Spleen (tissue), 7 donors: ENCODE data around the gene CARHSP1.

Experiments
- CTCF ChIP-seq, 11 experiments: fragments of 200-600 bp in 7 of 11; fragments of 450-650 bp in 4 of 11; sonication (generic) in 4 of 11; IDR thresholded peaks in 8 of 11; conservative IDR thresholded peaks in 3 of 11; 1 replicate in 7 of 11; 2 replicates in 4 of 11; pipeline versions ENCODE4 v1.4.0 to v1.8.0; 2016 to 2021; ENCODE audit warnings: antibody characterized with exemption in 11 of 11, inconsistent platforms in 4 of 11, mild to moderate bottlenecking in 1 of 11
- POLR2A ChIP-seq, 3 donors: fragments of 450-650 bp; IDR thresholded peaks; one replicate each; pipeline ENCODE4 v1.5.1; 2017; ENCODE audit warnings: antibody characterized with exemption in 3 of 3, mild to moderate bottlenecking in 1 of 3
- donor health status: DM: no; HTN: no; CAD: no; lungs with moderate emphysema.
- donor health status: DM: no; HTN: no; CAD: no.
- donor health status: DM: no; HTN: no; CAD: no.

DNA sequence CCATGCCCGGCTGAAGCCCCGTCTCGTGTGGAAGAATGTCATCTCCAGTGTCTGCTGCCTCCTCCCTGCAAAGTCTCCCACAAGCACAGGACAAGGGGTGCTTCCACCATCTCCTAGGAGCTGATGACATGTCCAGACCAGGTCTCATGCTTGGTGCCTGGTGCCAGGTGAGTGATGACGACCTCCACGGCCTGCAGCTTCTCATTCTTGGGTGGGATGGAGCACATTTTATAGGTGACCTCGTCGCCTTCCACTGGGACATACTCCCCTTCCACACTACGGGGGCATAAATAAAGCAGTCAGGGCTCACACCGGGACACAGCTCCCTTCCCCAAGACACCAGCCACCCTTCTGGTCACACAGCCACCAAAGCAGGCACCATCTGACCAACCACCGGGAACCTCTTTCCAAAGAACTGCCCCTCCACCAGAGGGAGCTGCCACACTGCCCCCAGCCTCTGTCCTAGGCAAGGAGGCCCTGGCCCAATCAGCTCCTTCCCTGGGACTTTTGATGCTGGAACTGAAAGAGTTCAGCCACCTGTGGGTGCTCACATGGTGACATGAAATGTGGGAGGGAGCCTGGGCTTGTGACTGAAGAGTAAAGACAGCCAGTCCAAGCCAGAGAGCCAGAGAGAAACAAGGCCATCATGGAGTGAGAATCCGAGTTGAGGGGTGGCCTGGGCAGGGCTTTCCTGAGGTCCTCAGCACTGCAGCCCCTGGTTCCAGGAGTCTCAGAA lies 13.6 kb downstream of the CARHSP1 start:
- no peak for TF ChIP-seq POLR2A (IDR thresholded peaks at IDR 0.05)
- no peak for TF ChIP-seq CTCF (IDR thresholded peaks at IDR 0.05 in 8 of 11, conservative IDR thresholded peaks at IDR 0.05 in 3 of 11)
